Stimulated activated CD4-positive, alpha-beta T cell treated with anti-CD3 and anti-CD28 coated beads, Interleukin-1b, Interleukin-23, amount 100 ng/mL, for 1 hour (primary cell): ENCODE measurements around the gene ZNF598.
"Not testable (repeated sequence)": the region's sequence is repeated elsewhere in the genome, so short reads cannot be mapped to it uniquely, and the experiment has no call there.

Experiments
- DNase-seq, 2 donors: peaks; one replicate each; pipeline ENCODE4 v3.0.0-alpha.2; 2020; ENCODE audit warnings: low read depth in 2 of 2

Gene ZNF598

DNA sequence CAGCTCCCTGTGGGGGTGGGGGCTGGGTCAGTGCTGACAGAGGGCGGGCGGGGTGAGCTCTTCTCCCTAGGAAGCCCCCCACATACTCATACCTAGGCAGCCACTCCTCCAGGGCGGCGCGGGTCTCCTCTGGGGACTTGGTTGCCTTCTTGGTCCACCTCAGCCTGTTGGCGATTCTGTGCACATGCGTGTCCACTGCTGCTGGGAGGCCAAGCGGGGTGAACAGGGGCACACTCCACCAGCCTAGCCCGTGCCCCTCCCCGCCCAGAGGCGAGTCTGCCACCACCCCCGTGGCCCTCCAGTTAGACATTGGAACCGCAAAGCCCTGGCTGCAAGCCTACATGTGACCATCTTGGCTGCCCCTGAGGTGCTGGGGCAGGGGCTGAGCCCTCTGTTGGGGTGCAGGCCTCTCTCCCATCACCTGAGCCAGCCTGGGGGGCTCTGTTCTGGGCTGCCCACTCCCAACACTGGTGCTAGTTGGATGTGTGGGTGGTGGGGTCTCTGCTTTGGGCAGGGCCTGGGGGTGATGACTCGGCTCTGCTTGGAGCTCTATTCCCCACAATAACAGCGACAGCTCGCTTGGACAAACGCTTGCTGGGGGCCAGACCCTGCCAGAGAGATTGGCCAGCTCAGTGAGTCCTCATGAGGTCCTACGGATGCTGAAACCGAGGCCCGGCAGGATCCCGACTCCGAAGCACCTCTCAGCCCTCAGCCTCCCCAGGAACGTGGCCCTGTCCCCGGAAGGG, 30.6 kb upstream of the ZNF598 start:
- no peak for DNase-seq

DNA sequence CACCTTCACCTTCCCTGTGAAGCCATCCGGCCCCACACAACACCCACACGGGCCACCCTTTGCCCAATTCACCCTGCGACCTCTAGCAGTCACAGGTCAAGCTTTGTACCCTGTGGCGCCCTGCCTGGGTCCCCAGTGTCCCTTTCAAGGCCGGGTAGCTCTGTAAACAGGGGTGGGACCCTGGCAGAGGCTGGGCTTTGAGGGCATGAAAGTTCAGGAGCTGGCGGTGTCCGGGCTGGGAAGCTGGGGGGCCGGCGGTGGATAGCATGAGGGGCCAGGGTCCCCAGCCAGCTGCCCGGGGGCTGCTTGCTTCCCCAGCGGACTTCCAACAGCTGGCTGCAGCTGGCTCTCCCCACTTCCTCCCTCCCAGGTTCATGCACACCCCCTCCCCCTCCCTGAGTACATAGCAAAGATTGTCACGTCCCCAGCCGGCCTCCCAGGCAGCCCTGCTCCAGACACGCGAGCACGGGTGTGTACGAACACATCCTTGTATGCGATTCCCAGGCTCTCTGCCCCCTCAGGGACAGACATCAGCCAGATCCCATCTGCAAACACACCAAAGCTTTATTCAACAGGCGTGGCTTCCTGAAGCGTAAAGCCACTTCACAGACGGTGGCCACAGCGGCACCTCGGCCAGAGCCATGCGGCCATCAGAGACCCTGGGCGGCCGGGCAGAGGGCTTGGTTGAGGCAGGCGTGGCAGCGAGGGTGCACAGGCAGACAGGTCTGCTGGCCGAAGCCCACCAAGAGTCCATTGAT, 29.8 kb upstream of the ZNF598 start:
- no peak for DNase-seq

- DNase-seq: no peak
Measured at GRCh38 chr16:2038382-2039231, 29.0 kb upstream of the ZNF598 start.

DNA sequence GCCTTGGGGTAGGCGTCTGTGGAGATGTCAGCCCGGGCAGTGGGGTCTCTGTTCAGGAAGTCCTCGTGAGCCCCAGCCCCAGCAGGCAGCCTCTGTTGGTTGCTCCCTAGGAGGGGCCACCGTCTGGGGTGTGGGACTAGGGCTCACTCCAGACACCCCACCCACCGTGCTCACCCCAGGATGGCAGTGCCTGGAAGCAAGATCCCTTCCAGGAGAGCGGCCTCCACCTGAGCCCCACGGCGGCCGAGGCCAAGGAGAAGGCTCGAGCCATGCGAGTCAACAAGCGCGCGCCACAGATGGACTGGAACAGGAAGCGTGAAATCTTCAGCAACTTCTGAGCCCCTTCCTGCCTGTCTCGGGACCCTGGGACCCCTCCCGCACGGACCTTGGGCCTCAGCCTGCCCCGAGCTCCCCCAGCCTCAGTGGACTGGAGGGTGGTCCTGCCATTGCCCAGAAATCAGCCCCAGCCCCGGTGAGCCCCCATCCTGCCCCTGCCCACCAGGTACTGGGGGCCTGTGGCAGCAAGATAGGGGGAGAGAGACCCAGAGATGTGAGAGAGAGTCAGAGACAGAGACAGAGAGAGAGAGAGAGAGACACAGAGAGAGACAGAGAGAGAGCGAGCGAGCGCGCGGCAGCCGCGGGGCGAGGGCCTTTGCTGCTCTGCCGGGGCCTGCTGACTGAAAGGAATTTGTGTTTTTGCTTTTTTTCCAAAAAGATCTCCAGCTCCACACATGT, 28.2 kb upstream of the ZNF598 start:
- no peak for DNase-seq

DNA sequence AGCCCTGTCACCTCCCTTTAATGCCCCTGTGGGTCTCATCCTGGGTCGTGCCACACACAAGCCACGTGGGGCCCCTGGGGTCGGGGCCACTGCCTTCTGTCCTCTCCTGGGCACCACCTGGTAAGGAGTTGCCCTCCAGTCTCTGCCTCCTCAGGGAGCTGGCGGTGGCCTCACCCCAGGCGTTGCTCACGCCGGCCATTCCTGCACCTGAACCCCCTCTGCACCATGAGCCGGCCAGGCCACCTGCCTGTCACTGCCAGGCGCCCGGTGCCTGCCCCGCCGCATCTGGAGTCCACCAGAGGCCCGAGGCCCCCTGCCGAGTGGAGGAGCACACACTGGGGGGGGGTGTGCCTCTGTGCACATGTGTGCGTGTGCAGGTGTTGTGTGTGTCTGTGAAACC, 27.5 kb upstream of the ZNF598 start:
- no peak for DNase-seq

GRCh38 chr16:2036200-2036966, 26.8 kb upstream of the ZNF598 start:
- no peak for DNase-seq

GRCh38 chr16:2035431-2036199, 26.0 kb upstream of the ZNF598 start:
- DNase-seq: no peak

DNA sequence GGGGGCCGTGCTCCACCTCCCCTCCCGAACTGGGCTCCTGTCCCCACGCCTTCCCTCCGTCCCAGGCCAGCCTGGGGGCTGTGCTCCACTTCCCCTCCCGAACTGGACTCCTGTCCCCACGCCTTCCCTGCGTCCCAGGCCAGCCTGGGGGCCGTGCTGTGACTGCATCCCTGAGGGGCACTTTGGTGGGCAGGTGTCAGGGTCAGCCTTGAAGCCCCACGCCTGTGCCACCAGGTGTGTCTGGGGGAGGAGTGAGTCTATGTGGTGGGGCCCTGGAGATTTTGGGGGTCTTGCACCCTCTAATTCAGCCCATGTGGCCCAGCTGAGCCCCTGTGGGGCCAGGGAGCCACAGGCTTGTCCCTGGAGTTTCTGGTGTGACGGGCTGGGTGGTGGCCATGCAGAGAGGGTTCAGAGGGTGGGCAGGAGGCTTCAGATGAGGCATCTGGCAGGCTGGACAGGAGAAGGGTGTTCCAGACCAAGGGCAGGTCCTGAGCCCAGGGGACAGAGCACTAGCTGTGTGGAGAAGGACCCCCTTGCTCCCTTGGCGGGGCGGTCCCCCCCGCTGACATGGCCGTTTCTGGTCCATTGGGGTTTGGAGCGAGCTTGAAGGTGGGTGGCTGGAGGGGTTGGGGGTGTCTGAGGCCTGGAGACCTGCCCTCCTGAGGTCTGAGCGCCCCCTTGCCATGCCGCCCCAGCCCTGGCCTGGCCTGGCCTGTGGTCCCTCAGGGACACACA, 25.2 kb upstream of the ZNF598 start:
- no peak for DNase-seq

DNA sequence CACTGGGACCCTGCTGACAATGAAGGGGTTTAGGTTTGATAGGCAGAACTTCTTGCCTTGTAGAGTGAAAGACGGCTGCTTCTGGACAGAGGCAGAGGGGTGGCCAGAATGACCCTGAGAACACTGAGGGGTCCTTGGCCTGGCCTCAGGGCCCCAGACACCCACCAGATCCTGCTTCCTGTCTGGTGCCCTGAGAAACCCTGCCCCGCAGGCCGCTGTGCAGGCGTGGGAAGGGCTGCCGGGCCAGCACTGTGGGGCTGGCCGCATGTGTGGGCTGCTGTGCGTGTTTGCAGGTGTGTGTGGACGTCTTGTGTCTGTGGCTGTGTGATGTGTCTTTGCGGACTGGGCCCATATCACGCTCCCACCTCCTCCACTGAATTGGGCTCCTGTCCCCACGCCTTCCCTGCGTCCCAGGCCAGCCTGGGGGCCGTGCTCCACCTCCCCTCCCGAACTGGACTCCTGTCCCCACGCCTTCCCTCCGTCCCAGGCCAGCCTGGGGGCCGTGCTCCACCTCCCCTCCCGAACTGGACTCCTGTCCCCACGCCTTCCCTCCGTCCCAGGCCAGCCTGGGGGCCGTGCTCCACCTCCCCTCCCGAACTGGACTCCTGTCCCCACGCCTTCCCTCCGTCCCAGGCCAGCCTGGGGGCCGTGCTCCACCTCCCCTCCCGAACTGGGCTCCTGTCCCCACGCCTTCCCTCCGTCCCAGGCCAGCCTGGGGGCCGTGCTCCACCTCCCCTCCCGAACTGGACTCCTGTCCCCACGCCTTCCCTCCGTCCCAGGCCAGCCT, 24.5 kb upstream of the ZNF598 start:
- DNase-seq: not testable (repeated sequence)

DNA sequence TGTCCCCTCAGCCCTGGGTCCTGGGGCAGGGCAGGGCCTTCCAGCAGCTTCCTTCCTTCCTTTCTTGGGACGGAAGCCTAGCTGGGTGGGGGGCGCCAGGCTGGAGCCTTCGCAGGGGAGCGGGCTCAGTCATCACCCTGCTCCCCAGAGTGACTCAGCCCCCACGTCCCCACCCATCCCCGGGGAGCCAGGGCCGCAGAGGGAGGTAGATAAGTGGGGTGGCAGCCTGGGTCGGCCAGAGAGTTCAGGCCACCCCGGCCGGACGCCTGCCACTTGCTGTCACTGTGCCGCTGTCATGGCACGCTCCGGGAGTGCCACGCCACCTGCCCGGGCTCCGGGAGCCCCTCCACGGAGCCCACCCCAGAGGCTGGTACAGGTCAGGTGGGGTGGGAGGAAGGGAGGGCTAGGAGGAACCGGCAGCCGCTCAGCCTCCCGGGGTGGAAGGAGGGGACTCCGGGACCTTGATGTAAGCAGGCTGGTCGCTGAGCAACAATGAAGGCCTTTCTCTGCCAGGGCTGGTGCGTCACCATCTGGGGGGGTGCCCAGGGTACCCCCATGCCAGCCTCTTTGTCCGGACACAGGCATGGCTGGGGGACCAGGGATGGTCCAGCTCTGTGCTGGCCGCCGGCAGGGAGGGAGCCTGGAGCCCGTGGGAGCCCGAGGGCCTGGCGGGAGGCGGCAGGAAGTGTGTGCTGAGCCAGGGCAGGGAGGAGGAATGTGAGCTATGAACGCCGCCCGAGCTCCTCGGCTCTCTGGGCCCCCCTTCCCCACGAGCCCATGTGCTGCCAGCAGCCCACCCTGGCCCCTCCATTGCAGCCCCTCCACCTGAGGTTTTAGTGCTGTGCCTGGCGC, 23.7 kb upstream of the ZNF598 start:
- no peak for DNase-seq

- no peak for DNase-seq
Measured at GRCh38 chr16:2032285-2033056, 22.9 kb upstream of the ZNF598 start.

- no peak for DNase-seq
Measured at GRCh38 chr16:2031081-2031577, 21.5 kb upstream of the ZNF598 start.

DNA sequence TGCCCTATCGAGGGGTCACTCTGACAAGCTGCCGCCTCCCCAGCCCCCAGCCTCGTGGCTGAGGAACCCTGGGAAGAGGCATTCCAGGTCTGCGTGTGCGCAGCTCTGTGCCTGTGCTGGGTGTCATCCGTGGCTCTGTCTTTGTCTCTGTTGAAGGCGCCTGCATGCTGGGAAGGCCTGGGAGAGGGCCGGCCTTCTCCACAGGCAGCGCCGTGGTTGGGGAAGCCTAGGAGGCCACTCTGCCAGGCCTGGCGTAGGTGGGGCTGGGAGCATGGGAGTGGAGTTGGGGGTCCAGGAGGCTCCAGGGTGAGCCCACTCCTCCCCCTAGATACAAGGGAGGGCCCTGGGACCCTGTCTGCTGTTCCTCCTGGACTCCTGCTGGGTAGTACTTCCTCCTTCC, 20.4 kb upstream of the ZNF598 start:
- no peak for DNase-seq

DNA sequence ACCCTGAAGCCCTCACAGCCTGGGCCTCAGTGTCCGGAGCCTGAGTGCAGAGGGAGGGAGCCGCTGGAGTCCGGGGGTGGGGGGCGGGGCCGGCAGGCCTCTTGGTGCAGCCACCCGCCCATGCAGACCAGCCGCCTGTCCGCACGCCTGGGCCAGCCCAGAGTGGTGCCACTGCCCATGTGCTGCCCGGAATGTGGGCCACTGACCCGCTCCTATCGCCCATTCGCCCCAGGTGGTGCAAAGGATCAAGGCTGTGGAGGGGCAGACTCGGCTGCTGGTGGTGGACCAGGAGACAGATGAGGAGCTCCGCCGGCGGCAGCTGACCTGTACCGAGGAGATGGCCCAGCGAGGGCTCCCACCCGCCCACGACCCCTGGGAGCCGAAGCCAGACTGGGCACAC, 19.7 kb upstream of the ZNF598 start:
- DNase-seq: no peak

DNA sequence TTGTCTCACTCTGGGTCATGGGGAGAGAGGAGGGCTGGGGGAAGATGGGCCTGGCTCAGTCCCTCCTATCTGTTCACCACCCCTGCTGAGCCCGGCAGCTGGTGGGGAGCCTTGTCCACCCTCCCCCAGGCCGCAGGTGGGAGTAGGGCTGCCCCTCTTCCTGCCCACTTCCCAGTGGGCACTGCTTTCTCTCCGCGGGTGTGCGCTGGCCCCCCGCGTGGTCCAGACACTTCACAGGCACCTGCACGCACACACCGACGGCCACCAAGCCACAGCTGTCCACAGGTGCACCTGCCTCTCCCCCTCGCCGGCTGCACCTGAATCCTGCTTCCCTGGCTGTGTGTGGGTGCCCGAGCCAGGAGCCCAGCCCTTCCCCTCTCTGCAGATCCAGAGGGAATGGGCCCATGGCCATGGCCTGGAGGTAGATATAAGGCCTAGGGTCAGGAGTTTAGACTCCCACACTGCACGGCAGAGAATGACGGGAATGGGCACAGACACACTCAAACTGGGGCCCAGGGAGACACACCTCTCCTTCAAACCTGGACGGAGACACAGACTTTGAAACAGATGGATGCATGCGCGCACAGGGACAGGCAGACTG, 19.1 kb upstream of the ZNF598 start:
- DNase-seq: no peak

DNA sequence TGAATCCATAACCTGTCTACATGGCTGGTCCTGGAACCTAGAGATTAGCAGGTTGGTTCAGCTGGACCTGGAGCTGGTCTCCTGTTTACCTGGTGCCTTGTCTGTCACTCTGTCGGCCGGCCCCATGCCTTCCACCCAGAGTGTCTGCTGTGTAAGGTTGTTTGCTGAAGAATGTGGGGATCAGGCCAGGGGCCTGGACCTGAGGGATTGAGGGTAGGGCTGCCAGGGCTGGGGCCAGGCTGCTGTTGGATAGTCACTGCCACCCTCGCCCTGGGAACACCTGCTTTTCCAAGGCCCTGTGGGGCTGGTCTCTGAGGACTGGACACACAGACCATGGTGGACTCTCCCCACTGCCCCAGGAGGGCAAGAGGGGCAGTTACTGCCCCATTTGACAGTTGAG, 18.5 kb upstream of the ZNF598 start:
- no peak for DNase-seq
